ENCODE data around the gene GTSE1.

DNA sequence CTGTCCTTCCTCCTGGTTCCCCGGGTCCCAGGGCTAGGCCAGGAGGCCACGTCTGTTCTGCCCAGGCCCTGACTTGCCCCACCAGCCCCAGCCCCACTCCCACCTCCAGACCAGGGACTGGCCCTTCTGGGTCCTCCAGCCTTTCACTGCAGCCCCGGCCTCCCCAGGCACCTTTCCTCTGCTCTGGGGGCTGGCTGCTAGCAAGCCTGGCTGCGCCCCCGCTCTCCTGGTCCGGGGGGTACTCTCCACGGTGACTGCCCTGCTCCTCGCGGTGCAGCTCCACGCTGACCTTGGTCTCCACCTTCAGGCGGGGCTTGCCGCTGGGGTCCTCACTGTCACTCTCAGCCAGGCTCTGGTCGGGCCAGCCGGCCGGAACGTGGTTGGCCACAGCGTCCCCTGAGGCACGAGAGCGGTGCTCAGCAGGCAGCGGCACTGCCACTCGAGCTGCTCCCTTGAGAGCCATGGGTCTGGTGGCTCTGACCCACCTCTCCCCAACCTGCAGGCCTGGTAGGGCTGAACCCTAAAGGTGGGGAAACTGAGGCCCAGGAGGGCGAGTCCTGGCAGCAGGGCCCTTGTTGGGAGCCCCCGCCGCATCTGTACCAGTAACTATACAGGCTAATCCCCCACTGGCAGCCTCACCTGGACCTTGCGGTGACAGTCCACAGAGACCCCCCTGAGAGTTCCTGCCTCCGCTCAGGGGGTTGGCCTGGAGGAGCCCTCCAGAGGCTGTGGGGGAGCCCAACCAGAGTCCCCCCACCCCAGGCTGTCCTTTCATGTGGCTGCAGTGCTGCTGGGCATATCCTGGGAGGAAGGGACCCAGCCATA lies 67.9 kb downstream of the GTSE1 start:
- TF ChIP-seq POLR2A (IDR thresholded peaks at IDR 0.05) (no peak), EP300 (IDR thresholded peaks at IDR 0.05) (no peak)
- TF ChIP-seq, protein P1, sequence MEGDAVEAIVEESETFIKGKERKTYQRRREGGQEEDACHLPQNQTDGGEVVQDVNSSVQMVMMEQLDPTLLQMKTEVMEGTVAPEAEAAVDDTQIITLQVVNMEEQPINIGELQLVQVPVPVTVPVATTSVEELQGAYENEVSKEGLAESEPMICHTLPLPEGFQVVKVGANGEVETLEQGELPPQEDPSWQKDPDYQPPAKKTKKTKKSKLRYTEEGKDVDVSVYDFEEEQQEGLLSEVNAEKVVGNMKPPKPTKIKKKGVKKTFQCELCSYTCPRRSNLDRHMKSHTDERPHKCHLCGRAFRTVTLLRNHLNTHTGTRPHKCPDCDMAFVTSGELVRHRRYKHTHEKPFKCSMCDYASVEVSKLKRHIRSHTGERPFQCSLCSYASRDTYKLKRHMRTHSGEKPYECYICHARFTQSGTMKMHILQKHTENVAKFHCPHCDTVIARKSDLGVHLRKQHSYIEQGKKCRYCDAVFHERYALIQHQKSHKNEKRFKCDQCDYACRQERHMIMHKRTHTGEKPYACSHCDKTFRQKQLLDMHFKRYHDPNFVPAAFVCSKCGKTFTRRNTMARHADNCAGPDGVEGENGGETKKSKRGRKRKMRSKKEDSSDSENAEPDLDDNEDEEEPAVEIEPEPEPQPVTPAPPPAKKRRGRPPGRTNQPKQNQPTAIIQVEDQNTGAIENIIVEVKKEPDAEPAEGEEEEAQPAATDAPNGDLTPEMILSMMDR (IDR thresholded peaks at IDR 0.05) = no peak
